Gastrocnemius medialis (tissue), 4 donors: ENCODE data around the gene ENPP1. TPM values are rescaled to one million over a fixed set of nuclear protein-coding genes. Genes with fewer than 3 reads are reported as not detected.

ENCODE experiments used
- ATAC-seq, 2 donors: fragments of 150-250 bp; one replicate each; pipeline ENCODE4 v1.9.1; 2016
- DNase-seq, 2 donors: peaks; one replicate each; pipeline ENCODE4 v3.0.0-alpha.2; 2019
- H3K27ac ChIP-seq, 4 donors: fragments of 200-600 bp; sonication (generic); 1 replicate in 1 of 4; 2 replicates in 3 of 4; pipeline ENCODE4 v1.5.1; 2016 to 2018; ENCODE audit warnings: mild to moderate bottlenecking in 2 of 4, moderate library complexity in 1 of 4
- H3K27me3 ChIP-seq, 3 donors: fragments of 200-600 bp; sonication (generic) in 2 of 3; 1 replicate in 1 of 3; 2 replicates in 2 of 3; pipeline versions ENCODE4 v1.5.1 to v1.6.0; 2016 to 2019; ENCODE audit warnings: mild to moderate bottlenecking in 1 of 3, moderate library complexity in 1 of 3
- H3K36me3 ChIP-seq, 2 donors: fragments of 200-600 bp; sonication (generic) in 1 of 2; one replicate each; pipeline ENCODE4 v1.5.1; 2017 to 2018
- H3K4me1 ChIP-seq, 2 donors: fragments of 200-600 bp; sonication (generic) in 1 of 2; one replicate each; pipeline ENCODE4 v1.5.1; 2016 to 2017; ENCODE audit warnings: mild to moderate bottlenecking in 2 of 2
- H3K4me3 ChIP-seq, 4 donors: fragments of 200-600 bp; sonication (generic) in 3 of 4; 1 replicate in 1 of 4; 2 replicates in 3 of 4; pipeline ENCODE4 v1.5.1; 2016 to 2019; ENCODE audit warnings: mild to moderate bottlenecking in 2 of 4
- H3K9me3 ChIP-seq, 3 donors: fragments of 200-600 bp; sonication (generic) in 2 of 3; 1 replicate in 1 of 3; 2 replicates in 2 of 3; pipeline ENCODE4 v1.5.1; 2016 to 2019
- CTCF ChIP-seq, 5 experiments: fragments of 450-650 bp in 3 of 5; fragments of 200-600 bp in 2 of 5; sonication (generic) in 2 of 5; IDR thresholded peaks in 4 of 5; conservative IDR thresholded peaks in 1 of 5; 1 replicate in 4 of 5; 2 replicates in 1 of 5; pipeline ENCODE4 v1.5.1; 2016 to 2019; ENCODE audit warnings: antibody characterized with exemption in 5 of 5, mild to moderate bottlenecking in 3 of 5, moderate library complexity in 3 of 5
- POLR2A ChIP-seq, 2 donors: fragments of 450-650 bp; IDR thresholded peaks; one replicate each; pipeline ENCODE4 v1.6.1; 2017; ENCODE audit warnings: antibody characterized with exemption in 2 of 2, mild to moderate bottlenecking in 2 of 2, moderate library complexity in 2 of 2
- in situ Hi-C, 4 donors: fragments of 200-750 bp; cut with MboI; loops; one replicate each; pipeline versions ENCODE4 v1.15.0 to v1.8.0; 2017; ENCODE audit warnings: low sequenced_read_pairs in 4 of 4
- intact Hi-C: fragments of 100-400 bp; cut with DNase I; formaldehyde crosslinking; loops from one replicate; pipeline ENCODE4 v1.15.1; 2023; ENCODE audit warnings: low total_unique reads
- total RNA-seq, 4 donors: library from RNA; depleted of rRNA; stranded (reverse); fragments of >200 nt; gene quantifications; one replicate each; pipeline versions ENCODE4 v1.1.0 to v1.2.3, GENCODE V29; 2016

ENPP1 gene
- total RNA-seq, 4 donors from 2014 or later: 3.1 to 5.0 (median 4.0) TPM

- no peak for DNase-seq
- Histone ChIP-seq H3K27me3 (no peaks in the 10 kb centered on the region), H3K4me1 (no peaks in the 10 kb centered on the region), H3K27ac (no peak overlapping the region), H3K4me3 (no peak overlapping the region), H3K36me3 (no peaks in the 10 kb centered on the region), H3K9me3 (no peaks in the 10 kb centered on the region)
- ATAC-seq: no peak
- in situ Hi-C loops: loop anchor here (5.0 to 25.0 kb wide), 4 partner anchors 222 to 570 kb away; no protein-coding TSS in a partner anchor
- intact Hi-C loops: loop anchor here (10.0 kb wide), 1 partner anchor 568 kb away; no protein-coding TSS in a partner anchor
- TF ChIP-seq CTCF (IDR thresholded peaks at IDR 0.05 in 4 of 5, conservative IDR thresholded peaks at IDR 0.05 in 1 of 5) (no peak), POLR2A (IDR thresholded peaks at IDR 0.05) (no peak)
Measured at GRCh38 chr6:131916847-131917246, 109.0 kb downstream of the ENPP1 start.

- DNase-seq (no peak), ATAC-seq (no peak)
- Histone ChIP-seq H3K36me3 (no peaks in the 10 kb centered on the region), H3K4me1 (no peaks in the 10 kb centered on the region), H3K27ac (no peak overlapping the region), H3K4me3 (no peak overlapping the region), H3K9me3 (no peaks in the 10 kb centered on the region), H3K27me3 (no peaks in the 10 kb centered on the region)
- intact Hi-C loops: loop anchor here (10.0 kb wide), 1 partner anchor 567 kb away; no protein-coding TSS in a partner anchor
- in situ Hi-C loops: loop anchor here (5.0 to 25.0 kb wide), 4 partner anchors 223 to 570 kb away; no protein-coding TSS in a partner anchor
- TF ChIP-seq POLR2A (IDR thresholded peaks at IDR 0.05) (no peak), CTCF (IDR thresholded peaks at IDR 0.05 in 4 of 5, conservative IDR thresholded peaks at IDR 0.05 in 1 of 5) (no peak)
Measured at GRCh38 chr6:131917318-131917717, 109.5 kb downstream of the ENPP1 start.

- TF ChIP-seq POLR2A (IDR thresholded peaks at IDR 0.05): no peak
- ATAC-seq: no peak
Measured at GRCh38 chr6:131917763-131918649, 110.2 kb downstream of the ENPP1 start.

GRCh38 chr6:131918650-131919355 lies 111.0 kb downstream of the ENPP1 start:
- Histone ChIP-seq H3K4me3 (no peak overlapping the region), H3K27ac (no peak overlapping the region), H3K36me3 (no peaks in the 10 kb centered on the region), H3K4me1 (no peaks in the 10 kb centered on the region), H3K27me3 (no peaks in the 10 kb centered on the region), H3K9me3 (peaks cover 0 to 2% (median 0%) of the 10 kb centered on the region in 3 donors)
- TF ChIP-seq POLR2A (IDR thresholded peaks at IDR 0.05) (no peak), CTCF (IDR thresholded peaks at IDR 0.05 in 4 of 5, conservative IDR thresholded peaks at IDR 0.05 in 1 of 5) (no peak)
- ATAC-seq: no peak
- in situ Hi-C loops (loop anchor here (5.0 to 25.0 kb wide), 4 partner anchors 224 to 568 kb away; no protein-coding TSS in a partner anchor), intact Hi-C loops (loop anchor here (10.0 kb wide), 1 partner anchor 566 kb away; no protein-coding TSS in a partner anchor)
- DNase-seq: no peak

More at GRCh38 chr6:131917763-131918649, 110.2 kb downstream of the ENPP1 start:
- intact Hi-C loops: loop anchor here (10.0 kb wide), 1 partner anchor 567 kb away; no protein-coding TSS in a partner anchor
- Histone ChIP-seq H3K27ac (no peak overlapping the region), H3K4me3 (no peak overlapping the region), H3K27me3 (no peaks in the 10 kb centered on the region), H3K4me1 (no peaks in the 10 kb centered on the region), H3K9me3 (no peaks in the 10 kb centered on the region), H3K36me3 (no peaks in the 10 kb centered on the region)
- DNase-seq: no peak
- in situ Hi-C loops: loop anchor here (5.0 to 25.0 kb wide), 4 partner anchors 223 to 569 kb away; no protein-coding TSS in a partner anchor
